Hepatocyte (in vitro differentiated cells): ENCODE measurements around the gene CCDC187.

Experiments
- EZH2 ChIP-seq: fragments of 200-600 bp; sonication (generic); IDR thresholded peaks from 2 replicates; pipeline ENCODE4 v1.6.1; 2016; ENCODE audit warnings: antibody characterized with exemption, mild to moderate bottlenecking, borderline replicate concordance
- EZH2phosphoT487 ChIP-seq: fragments of 200-600 bp; sonication (generic); IDR thresholded peaks from one replicate; pipeline ENCODE4 v1.6.1; 2018; ENCODE audit warnings: antibody characterized with exemption, mild to moderate bottlenecking, low read depth, moderate library complexity; ENCODE audit not compliant: unreplicated experiment, severe bottlenecking
- TF ChIP-seq, protein P1 (sequence below): fragments of 200-600 bp; sonication (generic); IDR thresholded peaks from 2 replicates; pipeline ENCODE4 v1.5.1; 2016; ENCODE audit warnings: antibody characterized with exemption, mild to moderate bottlenecking; ENCODE audit not compliant: poor library complexity

- TF ChIP-seq, protein P1, sequence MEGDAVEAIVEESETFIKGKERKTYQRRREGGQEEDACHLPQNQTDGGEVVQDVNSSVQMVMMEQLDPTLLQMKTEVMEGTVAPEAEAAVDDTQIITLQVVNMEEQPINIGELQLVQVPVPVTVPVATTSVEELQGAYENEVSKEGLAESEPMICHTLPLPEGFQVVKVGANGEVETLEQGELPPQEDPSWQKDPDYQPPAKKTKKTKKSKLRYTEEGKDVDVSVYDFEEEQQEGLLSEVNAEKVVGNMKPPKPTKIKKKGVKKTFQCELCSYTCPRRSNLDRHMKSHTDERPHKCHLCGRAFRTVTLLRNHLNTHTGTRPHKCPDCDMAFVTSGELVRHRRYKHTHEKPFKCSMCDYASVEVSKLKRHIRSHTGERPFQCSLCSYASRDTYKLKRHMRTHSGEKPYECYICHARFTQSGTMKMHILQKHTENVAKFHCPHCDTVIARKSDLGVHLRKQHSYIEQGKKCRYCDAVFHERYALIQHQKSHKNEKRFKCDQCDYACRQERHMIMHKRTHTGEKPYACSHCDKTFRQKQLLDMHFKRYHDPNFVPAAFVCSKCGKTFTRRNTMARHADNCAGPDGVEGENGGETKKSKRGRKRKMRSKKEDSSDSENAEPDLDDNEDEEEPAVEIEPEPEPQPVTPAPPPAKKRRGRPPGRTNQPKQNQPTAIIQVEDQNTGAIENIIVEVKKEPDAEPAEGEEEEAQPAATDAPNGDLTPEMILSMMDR, result no peak
- TF ChIP-seq EZH2, result no peak
- TF ChIP-seq EZH2phosphoT487, result no peak
Observed at GRCh38 chr9:136211006-136211405, 92.9 kb downstream of the CCDC187 start.
